CD14-positive monocyte (primary cell): ENCODE measurements around the gene KYNU. TPM values are rescaled to one million over a fixed set of nuclear protein-coding genes. Genes with fewer than 3 reads are reported as not detected.

Experiments used
- DNase-seq, 3 donors: peaks; one replicate each; pipeline ENCODE4 v3.0.0-alpha.2; 2011 to 2022
- H2AFZ ChIP-seq: 2 replicates; pipeline ENCODE4 v1.6.0; 2012; ENCODE audit warnings: mild to moderate bottlenecking, low read depth, low read length, inconsistent platforms; ENCODE audit not compliant: insufficient read depth, poor library complexity, severe bottlenecking
- H3K27ac ChIP-seq, 2 donors: 1 replicate in 1 of 2; 2 replicates in 1 of 2; pipeline ENCODE4 v1.5.1; 2012 to 2013; ENCODE audit warnings: low read length in 2 of 2, control low read depth in 1 of 2, inconsistent platforms in 1 of 2, low read depth in 1 of 2, mild to moderate bottlenecking in 1 of 2
- H3K27me3 ChIP-seq, 2 donors: one replicate each; pipeline versions ENCODE4 v1.6.0 to v1.6.1; 2011 to 2013; ENCODE audit warnings: low read length in 2 of 2; ENCODE audit not compliant: control insufficient read depth in 2 of 2, insufficient read depth in 2 of 2
- H3K36me3 ChIP-seq, 2 donors: replicated peaks in 1 of 2; 1 replicate in 1 of 2; 2 replicates in 1 of 2; pipeline versions ENCODE4 v1.5.1 to v1.6.1; 2012 to 2013; ENCODE audit warnings: low read length in 2 of 2, control low read depth in 1 of 2, inconsistent platforms in 1 of 2, mild to moderate bottlenecking in 1 of 2; ENCODE audit not compliant: insufficient read depth in 2 of 2, control insufficient read depth in 1 of 2
- H3K4me1 ChIP-seq, 2 donors: 1 replicate in 1 of 2; 2 replicates in 1 of 2; pipeline versions ENCODE4 v1.5.1 to v1.6.1; 2012 to 2013; ENCODE audit warnings: low read length in 2 of 2, control low read depth in 1 of 2, inconsistent platforms in 1 of 2, mild to moderate bottlenecking in 1 of 2, moderate library complexity in 1 of 2; ENCODE audit not compliant: insufficient read depth in 2 of 2, control insufficient read depth in 1 of 2
- H3K4me2 ChIP-seq: replicated peaks from 2 replicates; pipeline ENCODE3; 2012; ENCODE audit warnings: low read length, moderate library complexity, mild to moderate bottlenecking; ENCODE audit not compliant: poor library complexity, severe bottlenecking; ENCODE audit errors: extremely low read depth
- H3K4me3 ChIP-seq, 3 experiments: fragments of 200-600 bp in 1 of 3; sonication (generic) in 1 of 3; replicated peaks in 1 of 3; 1 replicate in 2 of 3; 2 replicates in 1 of 3; pipeline ENCODE4 v1.5.1; 2011 to 2013; ENCODE audit warnings: low read length in 3 of 3, mild to moderate bottlenecking in 3 of 3, control low read depth in 2 of 3, low read depth in 2 of 3, inconsistent platforms in 1 of 3, moderate library complexity in 1 of 3
- H3K79me2 ChIP-seq: 2 replicates; pipeline ENCODE4 v1.6.0; 2012; ENCODE audit warnings: mild to moderate bottlenecking, control low read depth, inconsistent platforms, low read length, moderate library complexity; ENCODE audit not compliant: insufficient read depth
- H3K9ac ChIP-seq: 2 replicates; pipeline ENCODE4 v1.6.0; 2017; ENCODE audit warnings: low read length, mild to moderate bottlenecking; ENCODE audit not compliant: insufficient read depth, poor library complexity, severe bottlenecking
- H3K9me3 ChIP-seq, 2 donors: replicated peaks in 1 of 2; 1 replicate in 1 of 2; 2 replicates in 1 of 2; pipeline versions ENCODE4 v1.5.1 to v1.6.1; 2012 to 2013; ENCODE audit warnings: low read length in 2 of 2, control low read depth in 1 of 2; ENCODE audit not compliant: control insufficient read depth in 1 of 2, insufficient read depth in 1 of 2
- H4K20me1 ChIP-seq: 2 replicates; pipeline ENCODE4 v1.6.0; 2012; ENCODE audit warnings: mild to moderate bottlenecking, low read length, control low read depth, moderate library complexity; ENCODE audit not compliant: insufficient read depth
- H3K27ac Mint-ChIP-seq, 7 donors: one replicate each; pipeline ENCODE4 v1.8.0; 2020; ENCODE audit warnings: mild to moderate bottlenecking in 7 of 7, mixed read lengths in 7 of 7, moderate library complexity in 6 of 7, inconsistent platforms in 2 of 7
- H3K27me3 Mint-ChIP-seq, 3 donors: one replicate each; pipeline ENCODE4 v1.8.0; 2021 to 2022; ENCODE audit warnings: low read depth in 3 of 3, mild to moderate bottlenecking in 3 of 3, mixed read lengths in 3 of 3, moderate library complexity in 3 of 3, inconsistent platforms in 1 of 3
- H3K36me3 Mint-ChIP-seq, 2 donors: one replicate each; pipeline ENCODE4 v1.8.0; 2020; ENCODE audit warnings: mixed read lengths in 2 of 2, inconsistent platforms in 1 of 2, mild to moderate bottlenecking in 1 of 2
- H3K4me1 Mint-ChIP-seq: one replicate; pipeline ENCODE4 v1.8.0; 2020; ENCODE audit warnings: mild to moderate bottlenecking, mixed read lengths
- H3K4me3 Mint-ChIP-seq, 2 donors: one replicate each; pipeline ENCODE4 v1.8.0; 2020; ENCODE audit warnings: mild to moderate bottlenecking in 2 of 2, mixed read lengths in 2 of 2, moderate library complexity in 1 of 2
- H3K9me3 Mint-ChIP-seq, 7 donors: one replicate each; pipeline ENCODE4 v1.8.0; 2020 to 2022; ENCODE audit warnings: mixed read lengths in 7 of 7, mild to moderate bottlenecking in 6 of 7, moderate library complexity in 6 of 7, inconsistent platforms in 2 of 7
- CTCF ChIP-seq: fragments of 200-600 bp; IDR thresholded peaks from one replicate; pipeline ENCODE4 v1.8.0; 2022; ENCODE audit warnings: antibody characterized with exemption, mild to moderate bottlenecking
- WGBS: methylation state at CpG from one replicate; pipeline ENCODE4 v1.1.5; 2013; ENCODE audit warnings: missing lambda C conversion rate; ENCODE audit not compliant: insufficient coverage; 5-methylcytosine and 5-hydroxymethylcytosine counted together
- intact Hi-C, 2 donors: fragments of 100-400 bp; cut with micrococcal nuclease; formaldehyde crosslinking; loops; one replicate each; pipeline versions ENCODE4 v1.15.0 to v1.15.1; 2023
- polyA plus RNA-seq, 3 donors: library from polyadenylated mRNA; depleted of rRNA in 1 of 3; unstranded in 2 of 3; stranded (reverse) in 1 of 3; fragments of 300-500 nt in 2 of 3; fragments of >200 nt in 1 of 3; fragmentation: Illumina TruSeq in 2 of 3; gene quantifications; 1 replicate in 2 of 3; 2 replicates in 1 of 3; pipeline ENCODE4 v1.2.3, GENCODE V29; 2012 to 2021

Gene KYNU
- polyA plus RNA-seq, 3 donors, result 40.7 to 132 (median 131) TPM

- peaks cover 18 to 79% of the 10 kb centered on the region in 2 donors for H3K36me3 ChIP-seq
- no peak for TF ChIP-seq CTCF
- peaks cover 74% of the 10 kb centered on the region for H4K20me1 ChIP-seq
- H3K27ac ChIP-seq, result no peak overlapping the region
- peaks cover 0 to 3% (median 0%) of the 10 kb centered on the region in 3 donors for H3K27me3 Mint-ChIP-seq
- H3K9me3 Mint-ChIP-seq, result no peaks in the 10 kb centered on the region
- H3K4me1 ChIP-seq, result peaks cover 3 to 7% of the 10 kb centered on the region in 2 donors
- H3K27ac Mint-ChIP-seq, result no peak overlapping the region
- peaks cover 10% of the 10 kb centered on the region for H3K4me1 Mint-ChIP-seq
- H3K4me3 ChIP-seq, result no peak overlapping the region
- H3K4me2 ChIP-seq, result no peak overlapping the region
- no peak overlapping the region for H2AFZ ChIP-seq
- peaks cover 47 to 61% of the 10 kb centered on the region in 2 donors for H3K36me3 Mint-ChIP-seq
- no peak for DNase-seq
- no peak overlapping the region for H3K9ac ChIP-seq
- no peaks in the 10 kb centered on the region for H3K9me3 ChIP-seq
- H3K79me2 ChIP-seq, result no peaks in the 10 kb centered on the region
- no peak overlapping the region for H3K4me3 Mint-ChIP-seq
- whole genome bisulfite sequencing, result no CpG with 5 or more reads among the region's 2 CpGs
- intact Hi-C loops, result no loop called here
- H3K27me3 ChIP-seq, result no peaks in the 10 kb centered on the region
Measured at GRCh38 chr2:142993771-142994170, 116.3 kb downstream of the KYNU start.

- H2AFZ ChIP-seq, result no peak overlapping the region
- no CpG with 5 or more reads among the region's 2 CpGs for WGBS
- Mint-ChIP-seq H3K4me1 (peaks cover 5% of the 10 kb centered on the region), H3K9me3 (no peaks in the 10 kb centered on the region), H3K27me3 (peaks cover 0 to 3% (median 0%) of the 10 kb centered on the region in 3 donors), H3K4me3 (no peak overlapping the region), H3K27ac (no peak overlapping the region), H3K36me3 (peaks cover 50 to 68% of the 10 kb centered on the region in 2 donors)
- no peak overlapping the region for H3K4me2 ChIP-seq
- no peak overlapping the region for H3K9ac ChIP-seq
- H3K27me3 ChIP-seq, result no peaks in the 10 kb centered on the region
- peaks cover 18 to 83% of the 10 kb centered on the region in 2 donors for H3K36me3 ChIP-seq
- H3K9me3 ChIP-seq, result no peaks in the 10 kb centered on the region
- no peak overlapping the region for H3K4me3 ChIP-seq
- no peak for DNase-seq
- H3K79me2 ChIP-seq, result no peaks in the 10 kb centered on the region
- peaks cover under 1 to 3% of the 10 kb centered on the region in 2 donors for H3K4me1 ChIP-seq
- peaks cover 69% of the 10 kb centered on the region for H4K20me1 ChIP-seq
- intact Hi-C loops, result no loop called here
- no peak for TF ChIP-seq CTCF
- H3K27ac ChIP-seq, result no peak overlapping the region
Measured at GRCh38 chr2:142994665-142995064, 117.2 kb downstream of the KYNU start.
